OCI-LY7 (cell line): Measurements from ENCODE around the gene F2R.
"Not testable (repeated sequence)": the region's sequence is repeated elsewhere in the genome, so short reads cannot be mapped to it uniquely, and the experiment has no call there.

Experiments
- EZH2phosphoT487 ChIP-seq: fragments of 200-600 bp; sonication (generic); IDR thresholded peaks from 2 replicates; pipeline ENCODE4 v1.6.1; 2018; ENCODE audit warnings: low read depth, borderline replicate concordance, mild to moderate bottlenecking, mixed run types, antibody characterized with exemption, low read length, moderate library complexity, mixed read lengths
- TF ChIP-seq, protein P1 (sequence below): fragments of 200-600 bp; sonication (generic); conservative IDR thresholded peaks from 2 replicates; pipeline ENCODE4 v1.5.1; 2014; ENCODE audit warnings: mild to moderate bottlenecking, antibody characterized with exemption, low read length, moderate library complexity, mixed read lengths

DNA sequence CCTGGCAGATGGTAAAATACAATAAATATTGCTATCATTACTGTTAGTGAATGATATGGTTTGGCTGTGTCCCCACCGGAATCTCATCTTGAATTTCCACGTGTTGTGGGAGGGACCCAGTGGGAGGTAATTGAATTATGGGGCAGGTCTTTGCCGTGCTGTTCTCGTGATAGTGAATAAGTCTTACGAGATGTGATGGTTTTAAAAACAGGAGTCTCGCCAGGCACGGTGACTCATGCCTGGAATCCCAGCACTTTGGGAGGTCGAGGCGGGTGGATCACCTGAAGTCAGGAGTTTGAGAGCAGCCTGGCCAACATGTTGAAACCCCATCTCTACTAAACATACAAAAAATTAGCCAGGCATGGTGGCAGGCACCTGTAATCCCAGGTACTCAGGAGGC lies 45.2 kb downstream of the F2R start:
- TF ChIP-seq, protein P1, sequence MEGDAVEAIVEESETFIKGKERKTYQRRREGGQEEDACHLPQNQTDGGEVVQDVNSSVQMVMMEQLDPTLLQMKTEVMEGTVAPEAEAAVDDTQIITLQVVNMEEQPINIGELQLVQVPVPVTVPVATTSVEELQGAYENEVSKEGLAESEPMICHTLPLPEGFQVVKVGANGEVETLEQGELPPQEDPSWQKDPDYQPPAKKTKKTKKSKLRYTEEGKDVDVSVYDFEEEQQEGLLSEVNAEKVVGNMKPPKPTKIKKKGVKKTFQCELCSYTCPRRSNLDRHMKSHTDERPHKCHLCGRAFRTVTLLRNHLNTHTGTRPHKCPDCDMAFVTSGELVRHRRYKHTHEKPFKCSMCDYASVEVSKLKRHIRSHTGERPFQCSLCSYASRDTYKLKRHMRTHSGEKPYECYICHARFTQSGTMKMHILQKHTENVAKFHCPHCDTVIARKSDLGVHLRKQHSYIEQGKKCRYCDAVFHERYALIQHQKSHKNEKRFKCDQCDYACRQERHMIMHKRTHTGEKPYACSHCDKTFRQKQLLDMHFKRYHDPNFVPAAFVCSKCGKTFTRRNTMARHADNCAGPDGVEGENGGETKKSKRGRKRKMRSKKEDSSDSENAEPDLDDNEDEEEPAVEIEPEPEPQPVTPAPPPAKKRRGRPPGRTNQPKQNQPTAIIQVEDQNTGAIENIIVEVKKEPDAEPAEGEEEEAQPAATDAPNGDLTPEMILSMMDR: not testable (repeated sequence)
- TF ChIP-seq EZH2phosphoT487: not testable (repeated sequence)
